Activated T-cell treated with anti-CD3 and anti-CD28 coated beads, Interleukin-2, amount 50 U/mL, for 4 hours (primary cell): ENCODE results near the gene NDUFS2. TPM values are rescaled to one million over a fixed set of nuclear protein-coding genes. Genes with fewer than 3 reads are reported as not detected.

Source experiments
- ATAC-seq, 2 donors: fragments of 200-7000 bp; cut with Tn5 transposase; one replicate each; pipeline ENCODE4 v1.10.0; 2021
- DNase-seq: peaks from one replicate; pipeline ENCODE4 v3.0.0-alpha.2; 2020
- H3K27me3 Mint-ChIP-seq: one replicate; pipeline ENCODE4 v1.8.0; 2021; ENCODE audit warnings: low read depth, mixed read lengths
- H3K36me3 Mint-ChIP-seq: one replicate; pipeline ENCODE4 v1.8.0; 2022; ENCODE audit warnings: mixed read lengths; ENCODE audit not compliant: insufficient read depth
- H3K4me1 Mint-ChIP-seq: one replicate; pipeline ENCODE4 v1.8.0; 2021; ENCODE audit warnings: low read depth, mixed read lengths
- H3K4me3 Mint-ChIP-seq: one replicate; pipeline ENCODE4 v1.8.0; 2021; ENCODE audit warnings: mild to moderate bottlenecking, moderate library complexity, mixed read lengths
- H3K9me3 Mint-ChIP-seq: one replicate; pipeline ENCODE4 v1.8.0; 2021; ENCODE audit warnings: mixed read lengths
- total RNA-seq, 3 donors: library from RNA; stranded (reverse); gene quantifications; one replicate each; pipeline ENCODE4 v1.2.1, GENCODE V29; 2021

NDUFS2 gene
- total RNA-seq, 3 donors from 2014 or later, result 70.7 to 80.5 (median 73.2) TPM

- Mint-ChIP-seq H3K27me3 (no peaks in the 10 kb centered on the region), H3K4me1 (peaks cover 50% of the 10 kb centered on the region), H3K36me3 (peaks cover 29% of the 10 kb centered on the region), H3K9me3 (no peaks in the 10 kb centered on the region), H3K4me3 (peak within 1 kb of the TSS; percentile 86)
- DNase-seq (peak; percentile 82), ATAC-seq (peak; percentile 97)
These were observed 36.2 kb upstream of the NDUFS2 start, which contains the start of gene PPOX for GRCh38 chr1:161165742-161166668. TSS of gene PPOX (plus strand) at chr1:161166426. CDS start at chr1:161166848, 422 bp downstream.

GRCh38 chr1:161166669-161167548, 35.3 kb upstream of the NDUFS2 start:
- H3K36me3 Mint-ChIP-seq, result peaks cover 31% of the 10 kb centered on the region

GRCh38 chr1:161168906-161169305, 33.3 kb upstream of the NDUFS2 start:
- ATAC-seq (no peak), DNase-seq (no peak)
- Mint-ChIP-seq H3K9me3 (no peaks in the 10 kb centered on the region), H3K4me1 (peaks cover 43% of the 10 kb centered on the region), H3K27me3 (no peaks in the 10 kb centered on the region), H3K4me3 (no peak overlapping the region), H3K36me3 (peaks cover 36% of the 10 kb centered on the region)

More at GRCh38 chr1:161166669-161167548, 35.3 kb upstream of the NDUFS2 start:
- H3K27me3 Mint-ChIP-seq, result no peaks in the 10 kb centered on the region
- H3K4me1 Mint-ChIP-seq, result peaks cover 42% of the 10 kb centered on the region
- ATAC-seq (no peak), DNase-seq (no peak)
- no peaks in the 10 kb centered on the region for H3K9me3 Mint-ChIP-seq
- H3K4me3 Mint-ChIP-seq, result peak overlapping the region; percentile 86

GRCh38 chr1:161171191-161171590, 31.0 kb upstream of the NDUFS2 start:
- peaks cover 45% of the 10 kb centered on the region for H3K4me1 Mint-ChIP-seq

GRCh38 chr1:161171696-161172095, 30.5 kb upstream of the NDUFS2 start:
- Mint-ChIP-seq H3K9me3 (no peaks in the 10 kb centered on the region), H3K27me3 (no peaks in the 10 kb centered on the region), H3K4me1 (peaks cover 46% of the 10 kb centered on the region), H3K36me3 (peaks cover 39% of the 10 kb centered on the region), H3K4me3 (no peak overlapping the region)
- DNase-seq (no peak), ATAC-seq (no peak)

More at GRCh38 chr1:161171191-161171590, 31.0 kb upstream of the NDUFS2 start:
- Mint-ChIP-seq H3K36me3 (peaks cover 39% of the 10 kb centered on the region), H3K27me3 (no peaks in the 10 kb centered on the region), H3K9me3 (no peaks in the 10 kb centered on the region), H3K4me3 (no peak overlapping the region)
- no peak for ATAC-seq
- no peak for DNase-seq

- Mint-ChIP-seq H3K9me3 (no peaks in the 10 kb centered on the region), H3K27me3 (no peaks in the 10 kb centered on the region), H3K4me1 (peaks cover 44% of the 10 kb centered on the region), H3K36me3 (peaks cover 39% of the 10 kb centered on the region), H3K4me3 (no peak overlapping the region)
- ATAC-seq (no peak), DNase-seq (no peak)
These were observed 29.8 kb upstream of the NDUFS2 start for GRCh38 chr1:161172349-161172748.

GRCh38 chr1:161172776-161173376, 29.3 kb upstream of the NDUFS2 start:
- no peak for ATAC-seq
- no peaks in the 10 kb centered on the region for H3K27me3 Mint-ChIP-seq
- H3K4me3 Mint-ChIP-seq, result no peak overlapping the region
- peaks cover 45% of the 10 kb centered on the region for H3K4me1 Mint-ChIP-seq
- H3K9me3 Mint-ChIP-seq, result no peaks in the 10 kb centered on the region
- peaks cover 39% of the 10 kb centered on the region for H3K36me3 Mint-ChIP-seq
- no peak for DNase-seq

- H3K9me3 Mint-ChIP-seq, result no peaks in the 10 kb centered on the region
- DNase-seq, result no peak
- no peak overlapping the region for H3K4me3 Mint-ChIP-seq
- peaks cover 34% of the 10 kb centered on the region for H3K36me3 Mint-ChIP-seq
- no peak for ATAC-seq
- H3K27me3 Mint-ChIP-seq, result no peaks in the 10 kb centered on the region
- peaks cover 46% of the 10 kb centered on the region for H3K4me1 Mint-ChIP-seq
These were observed 28.5 kb upstream of the NDUFS2 start for GRCh38 chr1:161173711-161174110.

- no peak overlapping the region for H3K4me3 Mint-ChIP-seq
These were observed 27.3 kb upstream of the NDUFS2 start for GRCh38 chr1:161174911-161175310.

GRCh38 chr1:161175771-161176453, 26.3 kb upstream of the NDUFS2 start:
- no peaks in the 10 kb centered on the region for H3K27me3 Mint-ChIP-seq
- no peaks in the 10 kb centered on the region for H3K9me3 Mint-ChIP-seq
- H3K4me3 Mint-ChIP-seq, result peak overlapping the region; percentile 94
- H3K4me1 Mint-ChIP-seq, result peaks cover 59% of the 10 kb centered on the region
- DNase-seq (no peak), ATAC-seq (no peak)
- peaks cover 29% of the 10 kb centered on the region for H3K36me3 Mint-ChIP-seq

More at GRCh38 chr1:161174911-161175310, 27.3 kb upstream of the NDUFS2 start:
- Mint-ChIP-seq H3K36me3 (peaks cover 31% of the 10 kb centered on the region), H3K27me3 (no peaks in the 10 kb centered on the region), H3K4me1 (peaks cover 50% of the 10 kb centered on the region), H3K9me3 (no peaks in the 10 kb centered on the region)
- DNase-seq (no peak), ATAC-seq (no peak)

GRCh38 chr1:161176468-161177111, 25.6 kb upstream of the NDUFS2 start:
- Mint-ChIP-seq H3K36me3 (peaks cover 23% of the 10 kb centered on the region), H3K4me1 (peaks cover 63% of the 10 kb centered on the region), H3K9me3 (no peaks in the 10 kb centered on the region), H3K27me3 (no peaks in the 10 kb centered on the region), H3K4me3 (peak overlapping the region; percentile 94)
- DNase-seq (no peak), ATAC-seq (no peak)

- H3K36me3 Mint-ChIP-seq, result peaks cover 22% of the 10 kb centered on the region
- H3K4me3 Mint-ChIP-seq, result peak within 1 kb of the TSS; percentile 94
- peaks cover 68% of the 10 kb centered on the region for H3K4me1 Mint-ChIP-seq
- peak; percentile 89 to 90 for ATAC-seq
- no peaks in the 10 kb centered on the region for H3K27me3 Mint-ChIP-seq
- DNase-seq, result peak; percentile 98
- H3K9me3 Mint-ChIP-seq, result no peaks in the 10 kb centered on the region
These were observed 24.8 kb upstream of the NDUFS2 start, which contains the start of gene B4GALT3 for GRCh38 chr1:161177112-161177935. TSS of gene B4GALT3 (minus strand) at chr1:161177507. CDS start at chr1:161176060, 1,447 bp downstream.
